ENCODE data around the gene LRGUK. TPM values are rescaled to one million over a fixed set of nuclear protein-coding genes. Genes with fewer than 3 reads are reported as not detected.
"Not testable (repeated sequence)": the region's sequence is repeated elsewhere in the genome, so short reads cannot be mapped to it uniquely, and the experiment has no call there.

Gene LRGUK
- polyA plus RNA-seq, 5 donors = 1.9 to 2.5 (median 2.2) TPM

DNA sequence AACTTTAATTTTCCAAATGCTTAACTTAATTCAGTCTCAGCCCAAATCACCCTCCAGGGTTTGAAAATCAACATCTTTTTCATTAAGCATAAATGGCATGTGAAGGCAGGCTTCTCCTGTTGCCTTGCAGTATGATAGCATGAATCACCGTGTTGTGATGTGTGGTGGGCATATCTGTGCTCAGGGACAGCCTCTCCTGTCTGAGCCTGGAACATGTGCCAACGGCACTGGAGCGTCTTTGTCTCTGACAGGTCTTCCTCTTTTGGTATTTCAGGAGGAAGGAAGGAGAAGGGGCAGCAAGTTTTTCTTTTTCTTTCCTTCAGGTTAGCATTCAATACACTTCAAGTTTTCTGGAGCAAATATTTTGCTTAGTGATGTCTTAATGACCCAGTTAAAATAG, 57.6 kb downstream of the LRGUK start:
- DNase-seq = no peak

DNA sequence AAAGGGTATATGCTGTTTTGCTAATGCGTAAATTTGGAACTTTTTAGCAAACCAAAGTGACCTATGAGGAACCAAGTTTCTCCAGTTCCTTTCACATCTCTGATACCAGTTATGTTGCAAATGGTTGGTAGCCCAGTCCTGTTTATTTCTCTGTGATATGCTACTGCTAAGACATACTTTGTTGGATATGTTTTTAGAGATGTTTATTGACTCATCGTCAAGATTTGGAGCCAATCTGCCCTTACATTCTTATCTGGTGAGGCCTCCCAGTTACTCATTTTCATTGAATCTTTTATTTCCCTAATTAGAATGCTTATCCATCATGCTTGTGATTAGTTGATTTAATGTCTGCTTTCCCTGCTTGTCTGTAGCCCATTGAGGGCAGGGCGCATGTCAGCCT, 58.9 kb downstream of the LRGUK start:
- no peak for DNase-seq

DNA sequence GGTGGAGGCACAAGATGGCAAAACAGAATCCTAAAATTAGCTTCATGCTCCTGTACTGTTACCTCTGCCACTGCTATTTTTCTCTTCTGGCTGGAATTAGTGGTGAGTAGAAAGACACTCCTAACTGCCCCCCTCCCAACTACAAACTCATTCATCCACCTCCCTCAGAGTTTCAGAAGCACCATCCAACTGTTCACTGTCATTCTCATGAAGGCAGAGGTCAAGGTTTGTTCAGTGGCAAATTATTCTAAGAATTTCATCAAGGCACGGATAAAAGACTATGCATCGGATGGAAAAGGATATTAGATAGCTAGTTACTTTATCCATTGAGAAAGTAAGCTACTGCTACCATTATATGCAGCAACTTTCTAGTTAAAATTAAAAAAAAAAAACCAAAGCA, 59.7 kb downstream of the LRGUK start:
- DNase-seq = no peak

DNA sequence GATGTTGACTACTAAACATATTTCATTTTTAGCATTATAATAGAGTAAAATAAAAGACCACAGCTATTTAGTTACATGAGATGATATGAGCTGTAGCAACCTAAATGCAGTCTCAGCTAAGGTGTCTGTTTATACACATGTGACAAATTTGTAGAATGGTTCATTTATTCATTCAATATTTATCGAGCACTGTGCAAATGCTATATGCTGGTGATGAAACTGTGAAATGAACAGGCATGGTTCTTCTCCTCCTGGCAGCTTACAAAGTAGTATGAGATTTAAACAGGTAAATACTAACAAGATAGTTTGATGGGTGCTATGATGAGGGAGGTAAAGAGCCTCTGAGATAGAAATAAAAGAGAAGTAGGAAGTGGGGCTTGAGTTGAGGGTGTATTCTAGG, 60.8 kb downstream of the LRGUK start:
- no peak for DNase-seq

DNA sequence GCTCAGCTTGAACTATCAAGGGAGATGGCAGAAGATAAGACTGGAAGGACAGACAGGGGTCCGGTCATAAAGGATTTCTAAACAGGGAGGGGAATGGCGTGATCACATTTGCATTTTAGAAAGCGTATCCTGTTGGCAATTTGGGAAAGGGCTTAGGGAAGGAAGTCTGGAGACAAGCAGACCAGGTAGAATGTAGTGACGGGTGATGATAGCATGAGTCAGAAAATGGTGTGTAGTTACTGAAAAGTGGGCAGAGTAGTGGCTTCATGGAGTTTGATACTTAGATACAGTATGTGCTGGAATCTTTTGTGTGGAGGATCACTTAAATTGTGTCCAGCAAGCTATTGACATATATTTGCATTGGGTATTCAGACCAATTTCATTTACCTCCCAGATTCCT, 61.2 kb downstream of the LRGUK start:
- DNase-seq = no peak

DNA sequence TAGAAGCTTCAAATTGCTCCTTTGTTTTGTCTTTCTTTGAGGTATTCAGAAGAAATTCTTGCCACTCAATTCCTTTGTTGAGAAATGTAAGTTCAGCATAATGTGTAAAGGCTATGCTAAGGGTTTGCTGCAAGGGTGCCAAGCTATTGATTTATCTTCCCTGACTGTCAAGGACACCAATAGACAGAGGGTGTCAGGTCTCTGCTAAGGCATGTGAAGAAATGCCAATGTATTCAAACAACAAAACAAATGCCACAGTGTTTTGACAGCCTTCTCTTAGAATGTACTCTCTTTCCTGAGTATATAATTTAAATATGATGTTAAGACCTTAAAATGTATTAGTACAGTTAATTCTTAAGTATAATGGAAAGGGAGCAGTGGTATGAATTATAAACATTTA, 62.4 kb downstream of the LRGUK start:
- no peak for DNase-seq

DNA sequence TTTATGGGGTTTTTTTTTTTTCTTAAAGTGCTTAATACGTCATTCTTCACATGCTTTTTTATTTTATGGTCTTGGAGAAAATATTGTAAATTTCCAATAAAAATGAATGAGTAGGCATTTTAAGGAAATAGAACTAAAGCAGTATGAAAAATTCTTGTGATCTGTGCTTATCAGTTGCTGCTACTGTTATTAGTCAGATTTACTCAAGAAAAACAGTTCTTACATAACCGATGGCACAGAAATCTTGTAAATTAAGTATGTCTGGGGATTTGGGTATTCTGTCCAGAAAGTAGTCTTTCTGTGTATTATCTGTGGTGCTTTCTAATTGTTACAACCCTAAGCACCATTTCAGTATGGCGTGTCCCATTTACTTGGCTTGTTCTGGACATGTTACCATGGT, 64.7 kb downstream of the LRGUK start:
- DNase-seq = no peak

DNA sequence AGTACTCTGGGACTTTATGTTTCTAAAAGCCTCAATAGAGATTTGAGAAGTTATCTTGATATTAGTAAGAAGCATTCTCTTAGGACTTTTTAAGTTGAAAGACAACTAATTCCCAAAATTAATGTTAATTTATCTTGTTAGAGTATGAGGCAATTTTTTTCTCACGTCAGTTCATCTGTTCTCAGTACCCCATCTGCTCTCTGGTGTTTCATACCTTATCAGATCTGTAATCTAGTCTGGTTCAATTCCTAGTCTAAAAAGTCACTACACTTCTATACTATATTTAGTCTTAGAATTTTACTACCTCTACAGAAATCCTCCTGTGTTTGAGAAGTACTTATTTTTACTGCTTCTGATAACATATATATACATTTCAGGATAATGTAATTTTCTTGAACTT, 66.1 kb downstream of the LRGUK start:
- no peak for DNase-seq

DNA sequence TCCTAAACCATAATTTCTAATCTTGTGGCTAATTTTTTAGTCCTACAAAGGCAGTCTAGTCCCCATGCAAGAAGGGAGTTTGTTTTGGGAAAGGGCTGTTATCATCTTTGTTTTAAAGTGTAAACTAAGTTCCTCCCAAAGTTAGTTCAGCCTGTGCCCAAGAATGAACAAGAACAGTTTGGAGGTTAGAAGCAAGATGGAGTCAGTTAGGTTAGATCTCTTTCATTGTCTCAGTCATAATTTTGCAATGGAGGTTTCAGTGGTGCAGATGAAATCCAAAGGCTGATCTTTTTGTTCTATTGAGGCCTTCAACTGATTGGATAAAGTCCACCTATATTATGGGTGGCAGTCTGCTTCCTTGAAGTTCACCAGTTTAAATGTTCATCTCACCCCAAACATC, 68.1 kb downstream of the LRGUK start:
- DNase-seq = no peak

DNA sequence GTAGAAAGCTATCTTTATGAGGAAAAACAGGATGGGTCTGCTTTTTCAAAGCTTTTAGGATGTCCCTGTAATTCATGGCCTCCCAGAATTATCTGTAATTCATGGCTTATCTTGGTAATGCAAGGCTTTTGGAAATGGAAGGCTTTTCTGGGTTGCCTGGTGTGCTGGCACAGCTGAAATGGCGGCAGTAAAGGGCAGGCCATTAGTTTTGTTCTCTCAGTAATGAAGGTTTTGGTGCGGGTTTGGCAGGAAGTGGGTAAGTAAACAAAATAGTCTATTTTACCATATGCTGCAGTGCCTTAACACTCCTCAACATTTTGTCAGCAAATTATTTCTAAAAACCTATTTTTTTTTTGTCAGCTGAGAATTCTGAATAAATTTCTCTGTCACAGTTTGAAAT, 69.3 kb downstream of the LRGUK start:
- DNase-seq = no peak

DNA sequence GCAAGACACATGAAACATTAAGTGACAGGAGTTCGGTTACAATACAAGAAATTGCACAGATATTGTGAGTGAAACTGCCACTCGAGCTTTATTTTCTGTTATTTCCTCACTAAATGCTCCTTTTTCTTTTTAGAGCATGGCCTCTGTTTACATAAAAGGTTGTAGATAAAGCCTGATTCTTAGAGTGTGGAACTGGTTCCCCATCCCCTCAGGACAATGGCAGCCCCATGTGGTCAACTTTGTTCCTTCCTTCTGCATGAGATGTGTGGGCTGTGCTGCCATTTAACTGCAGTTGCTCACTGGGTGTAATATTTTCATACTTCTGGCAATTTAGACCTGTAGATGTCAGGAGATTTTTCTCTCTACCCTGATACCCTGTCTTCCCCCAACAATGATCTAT, 70.2 kb downstream of the LRGUK start:
- no peak for DNase-seq

DNA sequence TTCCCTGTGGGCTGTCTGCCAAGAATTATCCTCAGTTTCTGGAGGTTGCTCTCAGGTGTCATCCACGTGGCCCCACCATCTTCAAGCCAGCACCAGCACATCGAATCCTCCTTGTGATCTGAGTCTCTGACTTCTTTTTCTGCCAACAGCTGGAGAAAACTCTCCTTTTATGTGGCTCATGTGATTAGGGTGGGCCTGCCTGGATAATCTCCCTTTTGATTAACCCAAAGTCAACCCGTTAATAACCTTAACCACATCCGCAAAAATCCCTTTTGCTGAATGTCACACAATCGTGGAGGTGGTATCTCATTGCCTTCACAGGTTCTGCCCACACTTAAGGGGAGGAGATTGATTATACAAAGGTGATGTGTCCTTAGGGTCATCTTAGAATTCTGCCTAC, 73.8 kb downstream of the LRGUK start:
- no peak for DNase-seq

DNA sequence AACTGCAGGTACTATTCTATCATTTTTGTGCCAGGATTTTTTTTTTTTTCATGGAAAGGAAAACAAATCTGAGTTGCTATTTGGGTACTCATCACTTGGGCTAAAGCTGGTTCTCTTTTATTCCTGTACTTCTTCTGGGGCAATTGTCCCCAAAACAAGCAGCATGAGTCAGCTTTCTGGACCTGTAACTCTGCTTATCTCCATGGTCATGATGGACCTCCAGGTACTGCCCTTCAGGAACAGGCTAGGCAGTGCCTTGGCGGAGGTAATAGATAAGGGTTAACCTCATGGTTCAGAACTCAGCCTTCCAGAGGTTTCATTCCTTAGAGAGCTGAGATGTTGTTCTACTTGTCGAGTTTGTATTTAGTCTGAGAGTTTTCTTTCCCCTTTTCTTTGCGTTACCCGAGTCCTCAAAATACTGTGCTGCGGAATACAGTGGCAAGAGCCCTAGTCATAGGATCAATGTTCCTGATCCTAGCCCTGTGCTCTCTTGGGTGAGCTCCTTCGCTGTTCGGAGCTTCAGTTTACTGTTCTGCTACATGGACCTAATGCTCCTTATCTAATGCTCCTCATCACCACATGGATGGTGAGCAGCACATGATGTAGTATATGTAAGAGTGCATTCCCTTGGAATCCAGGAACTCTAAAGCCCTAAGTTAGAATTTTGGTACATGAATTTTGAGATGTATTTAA, 74.6 kb downstream of the LRGUK start:
- DNase-seq = no peak

DNA sequence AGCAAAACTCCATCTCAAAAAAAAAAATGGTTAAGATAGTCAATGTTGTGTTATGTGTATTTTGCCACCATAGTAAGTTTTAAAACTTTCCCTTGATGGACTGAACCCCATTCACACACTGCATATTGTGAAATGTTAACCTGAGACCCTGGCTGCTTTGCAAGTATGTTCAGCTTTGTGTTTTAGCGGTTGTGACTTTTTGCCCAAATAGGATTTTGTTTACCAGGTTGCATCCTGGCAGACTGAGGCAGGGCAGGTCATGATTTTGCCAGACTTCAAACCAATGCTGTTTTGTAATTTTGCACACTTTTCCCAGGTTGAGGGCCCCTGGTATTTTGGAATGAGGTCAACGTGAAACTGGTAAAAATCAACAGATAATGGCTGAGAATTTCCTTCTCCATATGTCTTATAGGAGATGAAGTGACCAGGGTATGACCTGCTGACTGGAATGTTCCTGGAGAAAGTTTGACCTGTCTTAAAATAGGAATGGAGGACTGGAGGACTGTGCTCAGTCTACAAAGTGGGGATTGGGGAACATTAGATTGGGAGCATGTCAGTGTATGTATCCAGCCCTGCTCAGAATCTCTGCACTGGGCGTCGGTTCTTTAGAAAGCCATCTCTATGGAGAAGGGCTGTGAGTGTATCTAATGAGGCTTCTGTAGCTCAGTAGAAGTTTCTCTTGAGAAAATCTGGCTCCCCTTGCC, 76.2 kb downstream of the LRGUK start:
- no peak for DNase-seq

DNA sequence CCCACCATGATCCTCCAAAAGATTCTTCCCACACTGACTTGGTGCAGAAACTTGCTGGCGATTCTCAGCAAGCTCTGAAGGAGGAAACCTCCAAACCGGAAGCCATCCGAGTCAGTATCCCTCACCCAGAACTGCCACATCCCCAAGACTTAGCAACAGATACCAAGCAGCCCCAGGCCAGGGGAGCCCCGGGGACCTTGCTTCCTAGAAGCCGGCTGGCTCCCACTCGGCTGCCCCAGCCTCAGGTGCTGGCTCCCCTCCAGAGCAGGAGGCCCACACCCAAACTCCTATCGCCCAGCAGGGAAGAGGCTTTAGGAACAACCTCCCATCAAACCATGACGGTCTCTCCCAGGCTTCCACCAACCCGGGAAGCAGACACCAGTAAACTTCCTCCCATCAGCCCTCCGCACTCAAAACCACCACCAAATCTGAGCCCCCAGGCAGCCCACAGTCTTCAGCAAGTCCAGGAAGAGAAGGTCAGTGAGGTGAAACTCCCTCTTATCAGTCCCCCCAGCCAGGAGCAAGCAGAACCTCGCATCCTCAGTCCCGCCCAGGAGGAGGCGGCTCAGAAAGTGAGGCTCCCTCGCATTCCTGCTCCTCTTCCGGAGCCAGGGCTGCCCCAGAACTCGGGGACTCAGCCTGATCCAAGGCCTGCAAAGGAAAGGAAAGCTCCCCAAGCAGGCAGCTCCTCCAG, 82.3 kb downstream of the LRGUK start:
- DNase-seq = no peak

DNA sequence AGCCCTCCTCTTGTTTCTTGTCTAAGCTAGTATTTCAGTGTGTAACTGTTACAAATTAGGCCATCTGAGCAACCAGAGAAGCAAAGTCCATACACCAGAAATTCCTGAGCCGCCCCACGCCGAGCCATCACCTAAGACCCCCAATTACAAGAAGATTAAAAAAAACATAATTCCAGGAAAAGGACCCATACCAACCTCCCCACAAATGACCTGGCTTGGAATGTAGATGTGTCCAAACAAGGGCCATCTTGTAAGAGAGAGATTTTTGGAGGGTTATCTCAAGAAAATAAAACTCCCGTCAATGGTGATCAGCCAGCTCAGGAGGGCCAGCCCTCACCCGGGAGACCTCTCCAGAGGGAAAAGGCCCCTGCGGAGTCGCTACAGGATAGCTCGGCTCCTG, 83.1 kb downstream of the LRGUK start:
- DNase-seq = no peak

DNA sequence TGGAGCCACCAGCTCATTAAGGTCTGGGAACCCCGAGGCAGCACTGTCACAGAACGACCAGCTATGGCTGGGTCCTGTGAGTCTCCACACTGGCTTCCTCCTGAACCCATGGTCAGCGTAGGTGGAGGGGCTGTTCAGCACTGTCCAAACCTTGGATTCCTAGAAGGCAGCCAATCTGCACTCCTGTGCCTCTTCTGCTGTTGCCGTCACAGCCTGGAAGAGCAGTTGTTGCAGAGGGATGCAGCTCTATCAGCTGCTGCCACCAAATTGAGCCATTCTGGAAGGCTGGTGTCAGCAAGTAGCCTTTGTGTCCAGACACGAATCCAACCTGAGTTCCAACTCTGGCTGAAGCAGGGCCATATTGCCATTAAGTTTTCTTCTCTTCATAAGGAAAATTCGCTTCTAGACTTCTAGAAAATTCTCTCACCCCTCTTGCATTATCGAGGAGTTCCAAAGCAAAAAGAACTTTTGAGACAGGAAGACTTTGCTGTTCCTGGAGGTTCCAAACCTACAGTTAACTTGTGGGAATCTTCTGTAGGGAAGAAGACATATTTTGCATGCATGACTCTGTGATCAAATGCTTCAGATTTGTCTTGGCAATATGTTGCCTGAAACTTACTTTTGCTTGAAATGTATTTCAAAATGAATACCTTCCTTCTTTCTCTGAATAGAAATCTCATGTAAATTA, 84.0 kb downstream of the LRGUK start:
- DNase-seq = no peak

DNA sequence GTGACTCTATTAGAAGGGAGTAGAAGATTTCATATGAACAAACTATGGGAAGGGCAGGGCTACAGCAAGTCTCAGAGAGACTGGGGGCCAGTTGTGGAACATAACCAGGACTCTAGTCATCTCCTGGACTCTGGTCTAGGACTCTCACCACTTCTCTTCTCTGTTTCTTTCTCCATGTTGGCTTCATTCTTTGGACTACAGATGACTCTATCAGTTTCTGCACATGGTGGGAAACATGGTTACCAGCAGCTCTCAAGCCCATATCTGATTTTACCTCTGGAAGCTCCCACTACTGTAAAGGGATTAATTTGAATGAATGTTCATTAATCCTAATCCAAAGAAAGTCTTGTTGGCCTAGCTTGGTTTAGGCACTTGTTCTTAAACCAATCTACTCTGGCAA, 84.7 kb downstream of the LRGUK start:
- no peak for DNase-seq

DNA sequence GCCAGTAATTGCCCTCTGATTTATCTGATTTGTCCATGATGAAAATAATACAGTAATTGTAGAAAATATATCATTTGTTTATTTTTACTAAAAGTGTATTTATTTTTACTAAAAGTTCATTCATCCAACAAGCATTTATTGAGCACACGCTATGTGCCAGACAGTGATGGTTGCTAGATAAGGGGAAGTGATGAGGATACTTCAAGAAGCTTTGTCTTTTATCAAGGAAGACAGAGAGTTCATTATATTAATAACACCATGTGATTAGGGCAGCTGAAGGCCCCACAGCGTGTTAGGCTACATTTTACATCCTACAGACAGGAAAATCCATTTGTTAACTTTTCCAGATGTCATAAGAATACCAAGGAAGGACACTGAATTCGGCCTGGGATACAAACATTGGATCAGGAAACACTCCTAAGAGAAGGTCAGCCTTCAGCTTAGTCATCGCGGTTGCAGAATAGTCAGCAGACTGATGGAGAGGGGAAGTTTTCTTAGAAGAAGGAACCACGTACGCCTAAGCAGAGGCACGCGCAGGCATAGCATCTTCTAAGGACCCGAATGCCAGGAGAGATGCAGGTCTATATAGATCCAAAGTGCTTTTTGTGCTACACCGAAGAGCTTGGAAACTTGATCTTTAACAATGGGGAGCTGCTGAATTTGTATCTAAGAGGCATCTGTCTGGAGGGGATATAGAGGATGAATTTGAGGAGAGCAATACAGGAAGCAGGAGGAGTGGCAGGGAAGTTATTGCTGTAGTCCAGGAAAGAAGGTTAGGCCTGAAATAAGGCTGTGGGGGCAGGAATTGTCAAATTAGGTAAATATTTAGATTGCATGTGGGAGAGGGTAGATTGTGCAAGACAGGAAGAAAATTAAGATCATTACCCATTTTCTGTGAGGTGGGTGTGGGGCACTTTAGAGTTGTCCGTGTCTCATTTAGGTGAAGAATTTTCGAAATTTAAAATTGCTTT, 85.7 kb downstream of the LRGUK start:
- no peak for DNase-seq

DNA sequence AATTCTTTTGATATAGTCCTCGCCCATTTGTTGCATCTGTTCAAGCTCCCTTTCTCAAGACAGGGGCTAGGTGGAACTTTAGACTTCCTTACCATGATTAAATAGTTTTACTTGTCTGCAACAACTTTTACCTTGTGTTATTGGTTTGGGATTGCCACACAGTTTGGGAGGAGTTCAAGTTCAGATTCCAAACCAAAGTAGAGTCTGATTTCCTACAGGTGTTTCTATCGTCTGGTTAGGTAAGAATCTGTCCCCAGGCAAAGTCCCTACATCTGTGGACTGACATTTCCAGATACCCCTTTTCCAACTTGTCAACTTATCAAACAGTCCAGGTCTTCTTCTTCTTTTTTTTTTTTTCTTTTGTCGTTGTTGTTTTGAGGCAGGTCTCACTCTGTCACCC, 93.1 kb downstream of the LRGUK start:
- DNase-seq = no peak

DNA sequence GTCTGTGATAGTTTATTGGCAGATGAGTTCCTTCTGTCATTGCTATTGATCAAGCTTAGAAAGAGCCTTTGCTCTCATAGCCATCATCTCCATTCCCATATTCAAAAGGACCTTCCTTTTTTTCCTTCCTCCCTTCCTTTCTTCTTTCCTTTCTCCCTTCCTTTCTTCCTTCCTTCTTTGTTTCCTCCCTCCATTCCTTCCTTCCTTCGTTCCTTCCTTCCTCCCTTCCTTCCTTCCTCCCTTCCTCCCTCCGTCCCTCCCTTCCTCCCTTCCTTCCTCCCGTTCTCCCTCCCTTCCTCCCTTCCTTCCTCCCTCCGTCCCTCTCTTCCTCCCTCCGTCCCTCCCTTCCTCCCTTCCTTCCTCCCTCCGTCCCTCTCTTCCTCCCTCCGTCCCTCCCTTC, 104.2 kb downstream of the LRGUK start:
- not testable (repeated sequence) for DNase-seq
